ENCODE data around the gene VSTM5. TPM values are rescaled to one million over a fixed set of nuclear protein-coding genes. Genes with fewer than 3 reads are reported as not detected.
A peak's percentile ranks its signal among the peaks of the same experiment; 100 is the strongest.

VSTM5 gene
- total RNA-seq, 3 donors from 2014 or later (not counting 1 experiment from before 2014, with no cell fraction given) = not detected

- H3K36me3 Mint-ChIP-seq = no peaks in the 10 kb centered on the region
- peaks cover 16 to 19% of the 10 kb centered on the region in 2 donors for H3K27me3 Mint-ChIP-seq (ENCODE audit: low read depth in 2 of 2)
- Histone ChIP-seq H3K27ac (ENCODE audit: low read length) (no peak overlapping the region), H3K36me3 (ENCODE audit: control insufficient read depth, insufficient read depth, low read length) (no peaks in the 10 kb centered on the region), H3K9me3 (ENCODE audit: control insufficient read depth, insufficient read depth, low read length) (no peaks in the 10 kb centered on the region), H3K4me1 (ENCODE audit: control insufficient read depth, insufficient read depth, low read length) (no peaks in the 10 kb centered on the region), H3K27me3 (ENCODE audit: control insufficient read depth, insufficient read depth, low read length) (peaks cover 7% of the 10 kb centered on the region), H3K4me3 (ENCODE audit: low read length) (no peak overlapping the region)
- intact Hi-C loops (cut with micrococcal nuclease) = no loop called here
- 15% methylated on average over 67 of the region's 67 CpGs for WGBS (ENCODE audit: insufficient coverage)
- no peaks in the 10 kb centered on the region for H3K9me3 Mint-ChIP-seq
- peak in 1 of 3 donors; percentile 35 for ATAC-seq
- H3K4me1 Mint-ChIP-seq = no peaks in the 10 kb centered on the region
- H3K27ac Mint-ChIP-seq = no peak overlapping the region
- no peak for DNase-seq
- H3K4me3 Mint-ChIP-seq = no peak overlapping the region
- no peak for TF ChIP-seq CTCF (IDR thresholded peaks at IDR 0.05)
These were observed 446 bp downstream of the VSTM5 start for GRCh38 chr11:93849751-93850593.

GRCh38 chr11:93849201-93849600 is 1.2 kb downstream of the VSTM5 start:
- no peak for TF ChIP-seq CTCF (IDR thresholded peaks at IDR 0.05)
- no peaks in the 10 kb centered on the region for H3K9me3 ChIP-seq (ENCODE audit: control insufficient read depth, insufficient read depth, low read length)
- Mint-ChIP-seq H3K4me1 (no peaks in the 10 kb centered on the region), H3K36me3 (no peaks in the 10 kb centered on the region), H3K27ac (no peak overlapping the region), H3K4me3 (no peak overlapping the region), H3K9me3 (no peaks in the 10 kb centered on the region), H3K27me3 (ENCODE audit: low read depth in 2 of 2) (peaks cover 16 to 19% of the 10 kb centered on the region in 2 donors)
- H3K27me3 ChIP-seq (ENCODE audit: control insufficient read depth, insufficient read depth, low read length) = peaks cover 7% of the 10 kb centered on the region
- WGBS (ENCODE audit: insufficient coverage) = 97% methylated on average over 5 of the region's 5 CpGs
- intact Hi-C loops (cut with micrococcal nuclease) = no loop called here
- no peak overlapping the region for H3K27ac ChIP-seq (ENCODE audit: low read length)
- H3K4me1 ChIP-seq (ENCODE audit: control insufficient read depth, insufficient read depth, low read length) = no peaks in the 10 kb centered on the region
- no peaks in the 10 kb centered on the region for H3K36me3 ChIP-seq (ENCODE audit: control insufficient read depth, insufficient read depth, low read length)
- H3K4me3 ChIP-seq (ENCODE audit: low read length) = no peak overlapping the region
- no peak for ATAC-seq
- no peak for DNase-seq

- 100% methylated on average over 2 of the region's 2 CpGs for whole genome bisulfite sequencing (ENCODE audit: insufficient coverage)
- Histone ChIP-seq H3K9me3 (ENCODE audit: control insufficient read depth, insufficient read depth, low read length) (no peaks in the 10 kb centered on the region), H3K4me3 (ENCODE audit: low read length) (no peak overlapping the region), H3K27me3 (ENCODE audit: control insufficient read depth, insufficient read depth, low read length) (peaks cover 7% of the 10 kb centered on the region), H3K4me1 (ENCODE audit: control insufficient read depth, insufficient read depth, low read length) (no peaks in the 10 kb centered on the region), H3K36me3 (ENCODE audit: control insufficient read depth, insufficient read depth, low read length) (no peaks in the 10 kb centered on the region), H3K27ac (ENCODE audit: low read length) (no peak overlapping the region)
- Mint-ChIP-seq H3K36me3 (no peaks in the 10 kb centered on the region), H3K27ac (no peak overlapping the region), H3K27me3 (ENCODE audit: low read depth in 2 of 2) (peaks cover 0 to 13% of the 10 kb centered on the region in 2 donors), H3K4me3 (no peak overlapping the region), H3K9me3 (no peaks in the 10 kb centered on the region), H3K4me1 (no peaks in the 10 kb centered on the region)
- DNase-seq (no peak), ATAC-seq (no peak)
- intact Hi-C loops (cut with micrococcal nuclease) = no loop called here
- no peak for TF ChIP-seq CTCF (IDR thresholded peaks at IDR 0.05)
These were observed 4.0 kb downstream of the VSTM5 start for GRCh38 chr11:93846411-93846810.
